Measurements from ENCODE around the gene ENTPD7. TPM values are rescaled to one million over a fixed set of nuclear protein-coding genes. Genes with fewer than 3 reads are reported as not detected.

ENTPD7 gene
- total RNA-seq, 1 donor from 2014 or later, result 20.3 TPM

- DNase-seq (ENCODE audit: low read depth), result no peak
- no peak overlapping the region for H3K4me3 ChIP-seq (ENCODE audit: low read depth, low read length)
- peak; percentile 59 for TF ChIP-seq CTCF (conservative IDR thresholded peaks at IDR 0.05; ENCODE audit: low read depth, low read length)
Observed at GRCh38 chr10:99682752-99683151, 23.4 kb downstream of the ENTPD7 start.

GRCh38 chr10:99685597-99685967, 26.3 kb downstream of the ENTPD7 start:
- peak; percentile 47 for DNase-seq (ENCODE audit: low read depth)
- TF ChIP-seq CTCF (conservative IDR thresholded peaks at IDR 0.05; ENCODE audit: low read depth, low read length), result no peak
- H3K4me3 ChIP-seq (ENCODE audit: low read depth, low read length), result no peak overlapping the region

- no peak overlapping the region for H3K4me3 ChIP-seq (ENCODE audit: low read depth, low read length)
- no peak for TF ChIP-seq CTCF (conservative IDR thresholded peaks at IDR 0.05; ENCODE audit: low read depth, low read length)
- no peak for DNase-seq (ENCODE audit: low read depth)
Observed at GRCh38 chr10:99689461-99689860, 30.2 kb downstream of the ENTPD7 start.

- no peak for TF ChIP-seq CTCF (conservative IDR thresholded peaks at IDR 0.05; ENCODE audit: low read depth, low read length)
- DNase-seq (ENCODE audit: low read depth), result no peak
- H3K4me3 ChIP-seq (ENCODE audit: low read depth, low read length), result no peak overlapping the region
Observed at GRCh38 chr10:99693933-99694583, 34.7 kb downstream of the ENTPD7 start.

GRCh38 chr10:99695761-99696160, 36.5 kb downstream of the ENTPD7 start:
- no peak for DNase-seq (ENCODE audit: low read depth)

GRCh38 chr10:99698504-99699080, 39.3 kb downstream of the ENTPD7 start:
- DNase-seq (ENCODE audit: low read depth), result no peak
- peak; percentile 35 for TF ChIP-seq CTCF (conservative IDR thresholded peaks at IDR 0.05; ENCODE audit: low read depth, low read length)
- H3K4me3 ChIP-seq (ENCODE audit: low read depth, low read length), result no peak overlapping the region

More at GRCh38 chr10:99695761-99696160, 36.5 kb downstream of the ENTPD7 start:
- TF ChIP-seq CTCF (conservative IDR thresholded peaks at IDR 0.05; ENCODE audit: low read depth, low read length), result no peak
- no peak overlapping the region for H3K4me3 ChIP-seq (ENCODE audit: low read depth, low read length)

GRCh38 chr10:99700649-99701048, 41.3 kb downstream of the ENTPD7 start:
- TF ChIP-seq CTCF (conservative IDR thresholded peaks at IDR 0.05; ENCODE audit: low read depth, low read length), result no peak
- no peak overlapping the region for H3K4me3 ChIP-seq (ENCODE audit: low read depth, low read length)
- no peak for DNase-seq (ENCODE audit: low read depth)

Data from epithelial cell of proximal tubule (primary cell).